GM21737 (cell line): ENCODE data around the gene FADS3.

Experiments used
- ATAC-seq: cut with Tn5 transposase; IDR thresholded peaks from one replicate; pipeline ENCODE4 v1.9.1; 2021; ENCODE audit warnings: mild to moderate bottlenecking, moderate library complexity; ENCODE audit not compliant: unreplicated experiment

Gene FADS3

DNA sequence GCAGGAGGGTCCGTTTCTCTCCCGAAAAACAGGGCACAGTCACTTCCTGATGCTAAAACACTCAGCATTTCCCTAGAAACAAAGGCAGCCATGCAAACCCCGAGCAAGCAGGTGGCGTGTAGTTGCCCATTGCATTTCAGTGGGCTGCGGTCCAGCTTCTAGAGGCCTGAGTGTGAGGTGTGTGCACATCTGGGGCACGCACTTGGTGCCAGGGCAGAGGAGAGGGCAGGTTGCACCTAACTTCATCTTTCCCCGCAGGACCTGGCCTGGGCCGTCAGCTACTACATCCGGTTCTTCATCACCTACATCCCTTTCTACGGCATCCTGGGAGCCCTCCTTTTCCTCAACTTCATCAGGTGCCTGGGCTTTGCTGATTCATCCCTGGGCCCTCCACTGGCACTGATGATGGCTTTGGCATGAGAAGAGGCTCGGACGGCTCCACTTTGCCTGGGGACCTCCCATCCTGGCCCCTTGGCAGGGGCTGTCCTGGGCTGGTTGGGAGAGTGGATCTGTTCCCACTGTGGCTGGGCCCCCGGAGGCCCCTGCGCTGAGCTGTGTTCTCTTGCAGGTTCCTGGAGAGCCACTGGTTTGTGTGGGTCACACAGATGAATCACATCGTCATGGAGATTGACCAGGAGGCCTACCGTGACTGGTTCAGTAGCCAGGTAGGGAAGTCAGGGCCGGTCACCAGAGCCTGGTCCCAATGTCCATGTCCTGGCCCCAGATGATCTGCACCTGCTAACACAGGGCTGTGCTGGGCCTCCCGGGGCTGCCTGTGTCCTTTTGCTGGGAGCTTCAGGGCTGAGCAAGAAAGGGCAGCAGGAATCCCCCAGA lies 28.4 kb downstream of the FADS3 start:
- ATAC-seq: no peak

DNA sequence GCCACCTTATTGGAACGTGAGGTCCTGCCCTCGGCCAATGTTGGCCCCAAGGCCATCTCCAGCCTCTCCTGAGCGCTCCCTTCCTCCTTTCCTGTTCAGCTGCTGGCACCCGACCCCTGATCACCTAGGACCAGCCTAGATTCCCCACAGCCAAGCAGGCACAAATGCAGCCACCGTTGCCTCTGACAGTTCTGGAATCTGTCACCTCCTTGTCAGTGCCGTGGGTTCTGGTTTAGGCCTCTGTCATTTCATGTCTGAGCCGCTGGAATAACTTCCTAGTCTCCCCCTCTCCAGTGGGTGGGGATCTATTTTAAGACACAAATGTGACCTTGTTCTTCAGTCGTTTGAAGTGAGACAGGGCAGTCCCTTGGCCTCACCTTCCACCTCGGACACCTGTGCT lies 29.7 kb downstream of the FADS3 start:
- no peak for ATAC-seq

GRCh38 chr11:61860054-61860903 lies 31.1 kb downstream of the FADS3 start:
- ATAC-seq: no peak

DNA sequence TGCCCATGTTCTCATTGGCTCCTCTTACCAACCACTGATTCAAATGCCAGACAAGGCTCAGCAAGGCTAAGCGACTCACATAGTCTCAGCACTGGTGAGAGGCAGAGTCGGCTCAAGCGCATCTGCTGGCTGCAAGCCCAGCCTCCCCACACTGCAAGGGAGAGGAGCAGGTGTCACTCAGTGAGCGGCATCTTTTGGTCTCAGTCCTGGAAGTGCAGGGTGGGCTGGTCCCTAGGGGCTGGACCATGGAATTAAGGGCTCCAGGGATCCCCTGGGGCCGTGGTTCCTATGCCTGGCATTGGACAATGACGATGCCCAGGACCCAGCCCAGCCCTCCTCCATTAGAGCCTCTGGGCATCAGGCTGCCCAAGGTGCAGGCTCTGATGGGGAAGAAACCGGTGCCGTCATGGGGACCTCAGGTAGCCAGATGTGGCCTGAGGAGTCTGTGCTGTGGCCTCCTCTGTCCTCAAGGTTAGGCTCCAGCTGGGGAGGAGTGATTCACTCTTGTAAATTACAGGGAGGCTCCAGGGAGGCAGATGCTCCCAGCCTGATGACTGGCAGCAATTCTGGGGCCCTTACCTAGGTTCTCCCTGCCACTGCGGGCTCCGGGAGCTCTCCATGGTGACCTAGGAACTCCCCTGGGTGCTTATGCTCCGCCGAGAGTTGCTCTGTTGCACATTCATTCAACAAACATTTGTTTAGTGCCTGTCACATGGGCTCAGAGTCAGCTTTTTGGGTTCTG lies 35.2 kb downstream of the FADS3 start:
- no peak for ATAC-seq

- ATAC-seq: no peak
These were observed 36.2 kb downstream of the FADS3 start for GRCh38 chr11:61854966-61855714.

GRCh38 chr11:61854206-61854895 lies 37.0 kb downstream of the FADS3 start:
- ATAC-seq: no peak

DNA sequence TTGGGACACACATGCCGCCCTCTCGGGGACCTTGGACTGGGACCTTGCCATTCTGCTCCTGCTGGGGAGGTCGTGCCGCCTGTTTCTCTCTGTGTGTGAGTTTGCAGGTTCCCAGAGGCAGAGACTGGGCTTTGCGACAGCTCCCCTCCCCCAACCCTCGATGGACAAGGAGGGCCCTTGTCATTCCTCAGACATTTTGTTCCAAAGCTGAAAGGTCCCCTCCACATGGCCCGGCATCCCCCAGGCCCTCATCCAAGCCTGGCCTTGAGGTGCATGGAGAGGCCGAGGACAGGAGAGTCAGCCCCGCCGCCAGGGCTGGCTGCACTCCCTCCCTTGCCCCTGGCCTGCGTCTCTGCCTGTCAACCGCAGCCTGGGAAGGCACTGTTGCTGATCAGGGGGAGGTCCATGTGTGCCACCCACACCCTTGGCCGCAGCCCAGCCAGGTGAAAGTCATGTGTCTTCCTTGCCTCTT lies 37.6 kb downstream of the FADS3 start:
- ATAC-seq: no peak

DNA sequence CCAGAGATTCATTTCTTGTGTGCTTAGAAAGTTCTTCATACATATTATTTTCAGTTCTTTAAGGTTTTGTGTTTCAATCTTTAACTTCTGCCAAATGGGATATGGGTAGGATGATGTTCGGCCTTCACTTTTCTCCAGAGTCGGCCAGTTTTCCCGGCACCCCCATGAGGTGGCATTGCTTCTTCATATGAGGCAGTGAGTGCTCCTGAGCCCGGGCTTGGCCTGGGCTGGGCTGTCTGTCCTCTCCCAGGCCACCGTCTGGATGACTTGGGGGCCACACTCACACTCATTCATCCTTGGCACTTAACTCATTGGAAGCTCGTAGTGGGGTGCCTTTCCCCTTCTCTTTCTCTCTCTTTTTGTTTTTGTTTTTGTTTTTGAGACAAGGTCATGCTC lies 39.4 kb downstream of the FADS3 start:
- ATAC-seq: no peak

GRCh38 chr11:61851113-61851899 lies 40.0 kb downstream of the FADS3 start:
- no peak for ATAC-seq

DNA sequence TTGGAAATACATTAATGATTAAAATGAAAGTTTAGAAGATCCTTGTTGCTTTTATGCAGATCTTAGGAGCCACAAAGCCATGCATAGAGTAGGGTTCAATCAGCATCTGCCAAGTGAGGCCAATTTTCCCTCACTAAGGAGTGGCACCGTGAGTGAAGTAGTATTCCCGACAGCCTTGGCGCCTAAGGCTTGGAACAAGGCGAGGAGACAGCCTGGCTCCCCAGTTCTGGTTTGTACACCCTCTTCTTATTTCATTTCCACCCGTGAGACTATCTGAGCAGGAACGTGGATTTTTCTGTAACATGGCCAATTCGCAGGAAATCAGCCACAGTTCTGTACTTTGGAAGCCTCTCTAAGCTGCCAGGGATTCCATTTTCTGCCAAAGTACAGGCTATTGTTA lies 40.7 kb downstream of the FADS3 start:
- ATAC-seq: no peak

DNA sequence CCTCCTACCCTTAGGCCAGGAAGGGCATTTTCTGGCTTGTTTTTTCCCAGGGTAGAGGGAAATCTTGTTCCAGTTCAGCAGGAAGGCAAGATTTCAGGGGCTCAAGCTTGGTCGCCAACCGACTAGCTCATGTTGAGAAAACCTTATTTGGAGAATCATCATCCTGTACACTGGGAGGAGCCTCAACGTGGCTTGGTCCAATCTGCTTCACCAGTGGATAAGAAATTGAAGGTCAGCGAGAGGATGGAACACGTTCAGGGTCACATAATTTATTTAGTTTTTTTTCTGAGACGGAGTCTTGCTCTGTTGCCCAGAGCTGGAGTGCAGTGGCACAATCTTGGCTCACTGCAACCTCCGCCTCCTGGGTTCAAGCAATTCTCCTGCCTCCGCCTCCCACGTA lies 42.7 kb downstream of the FADS3 start:
- no peak for ATAC-seq

DNA sequence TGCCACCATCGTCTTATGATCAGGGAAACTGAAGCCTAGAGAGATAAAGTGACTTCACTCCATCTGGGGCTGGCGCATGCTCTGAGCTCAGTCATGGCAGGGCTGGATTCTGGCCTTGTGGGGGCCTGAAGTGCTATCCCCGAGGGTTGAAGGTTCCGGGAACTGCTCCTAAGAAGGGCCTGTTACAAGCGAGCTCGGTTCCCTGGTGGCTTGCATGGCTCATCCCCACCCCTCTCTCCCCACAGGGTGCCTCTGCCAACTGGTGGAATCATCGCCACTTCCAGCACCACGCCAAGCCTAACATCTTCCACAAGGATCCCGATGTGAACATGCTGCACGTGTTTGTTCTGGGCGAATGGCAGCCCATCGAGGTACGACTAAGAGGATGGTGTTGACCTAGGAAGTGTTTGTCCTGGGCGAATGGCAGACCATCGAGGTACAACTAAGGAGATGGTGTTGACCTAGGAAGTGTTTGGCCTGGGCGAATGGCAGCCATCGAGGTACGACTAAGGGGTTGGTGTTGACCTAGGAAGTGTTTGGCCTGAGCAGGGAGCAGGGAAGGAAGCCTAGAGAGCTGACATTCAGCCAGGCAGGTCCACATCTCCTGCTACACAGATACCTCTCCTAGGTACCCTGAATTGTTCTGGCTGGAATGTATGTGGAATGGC lies 43.3 kb downstream of the FADS3 start:
- no peak for ATAC-seq

- ATAC-seq: no peak
These were observed 44.9 kb downstream of the FADS3 start for GRCh38 chr11:61846362-61847020.

DNA sequence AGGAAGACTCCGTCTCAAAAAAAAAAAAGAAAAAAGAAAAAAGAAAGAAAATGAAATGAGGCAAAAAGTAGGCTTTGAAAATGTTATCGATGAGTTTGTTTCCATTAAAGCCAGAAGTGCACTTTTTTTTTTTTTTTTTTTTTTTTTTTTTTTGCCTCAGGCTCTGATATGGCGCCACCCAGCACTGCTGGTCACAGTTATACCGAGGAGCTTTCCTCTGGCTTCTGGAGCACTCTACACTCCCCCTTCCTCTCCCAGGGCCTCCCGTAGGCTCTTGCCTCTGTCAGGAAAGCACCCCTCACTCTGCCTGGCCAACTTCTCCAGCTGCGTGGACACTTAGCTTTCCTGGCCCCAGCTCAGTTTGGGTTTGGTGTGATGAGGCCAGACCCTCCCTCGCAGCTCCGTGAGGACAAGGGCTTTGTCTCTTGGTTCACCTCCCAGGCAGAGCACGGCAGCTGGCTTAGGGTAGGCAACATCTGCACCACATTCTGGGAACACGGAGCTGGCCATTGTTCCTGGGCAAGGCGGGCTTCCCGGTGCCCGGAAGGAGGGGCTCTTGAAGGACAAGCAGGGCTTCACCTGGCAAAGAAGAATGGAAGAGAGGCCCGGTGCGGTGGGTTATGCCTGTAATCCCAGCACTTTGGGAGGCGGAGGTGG lies 46.3 kb downstream of the FADS3 start:
- ATAC-seq: no peak

GRCh38 chr11:61842528-61842820 lies 48.9 kb downstream of the FADS3 start:
- ATAC-seq: no peak

DNA sequence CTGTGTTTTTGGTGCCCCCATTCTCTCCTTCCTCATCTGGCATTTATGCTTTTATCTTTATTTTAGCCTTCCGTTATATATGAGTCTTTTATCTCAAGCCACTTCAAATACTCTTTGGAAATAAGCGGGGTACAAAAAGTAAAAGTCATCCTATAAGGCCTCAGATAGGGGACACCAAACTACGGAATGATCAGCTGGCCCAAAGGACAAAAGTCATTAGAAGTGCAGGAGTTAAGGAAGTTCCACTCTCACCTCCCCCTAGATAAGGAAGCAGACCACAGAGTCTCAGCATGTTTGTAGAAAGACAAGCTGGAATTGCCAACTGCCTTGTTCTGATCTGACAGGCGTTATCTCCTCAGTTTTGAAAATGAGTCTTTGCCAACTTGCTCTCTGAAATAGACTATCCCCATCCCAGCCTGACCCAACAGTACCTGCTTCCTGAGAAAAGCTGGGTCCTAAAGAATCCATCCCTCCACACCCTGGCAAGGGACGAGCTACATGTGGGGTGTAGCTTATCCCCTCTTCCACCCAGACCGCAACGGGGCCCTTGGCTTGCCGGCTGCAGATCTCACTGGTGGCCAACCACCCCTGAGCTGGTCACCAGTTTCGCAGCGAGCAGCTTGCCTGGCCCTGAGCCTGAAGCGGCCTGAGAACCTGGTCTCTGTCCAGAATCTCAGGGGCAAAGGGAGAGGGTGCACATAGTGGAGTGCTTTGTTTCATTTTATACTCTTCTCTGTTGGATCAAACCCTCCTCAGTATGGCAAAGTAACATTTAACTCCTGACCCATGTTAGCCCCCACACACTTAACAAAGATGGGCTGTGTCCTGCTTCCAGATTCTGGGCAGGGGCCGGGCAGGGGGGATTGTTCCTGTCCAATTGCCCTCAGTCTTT lies 49.5 kb downstream of the FADS3 start:
- ATAC-seq: no peak

DNA sequence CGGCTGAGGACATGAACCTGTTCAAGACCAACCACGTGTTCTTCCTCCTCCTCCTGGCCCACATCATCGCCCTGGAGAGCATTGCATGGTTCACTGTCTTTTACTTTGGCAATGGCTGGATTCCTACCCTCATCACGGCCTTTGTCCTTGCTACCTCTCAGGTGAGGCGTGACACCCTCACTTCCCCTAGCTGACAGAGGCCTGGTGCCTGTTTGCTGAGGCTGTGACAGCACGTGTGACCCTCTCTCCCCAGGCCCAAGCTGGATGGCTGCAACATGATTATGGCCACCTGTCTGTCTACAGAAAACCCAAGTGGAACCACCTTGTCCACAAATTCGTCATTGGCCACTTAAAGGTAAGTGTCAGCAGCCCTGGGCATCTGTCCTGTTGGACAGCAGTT lies 51.0 kb downstream of the FADS3 start:
- no peak for ATAC-seq
